GM23338 (cell line): ENCODE measurements around the gene ADPRHL1.

Source experiments
- CTCF ChIP-seq, 2 experiments: fragments of 200-600 bp in 1 of 2; sonication (generic) in 1 of 2; conservative IDR thresholded peaks; 2 replicates each; pipeline versions ENCODE4 v1.5.1 to v1.6.1; 2016 to 2017; ENCODE audit warnings: antibody characterized with exemption in 2 of 2, low read depth in 2 of 2, mild to moderate bottlenecking in 2 of 2, moderate library complexity in 1 of 2
- EZH2 ChIP-seq: fragments of 200-600 bp; sonication (generic); IDR thresholded peaks from one replicate; pipeline ENCODE4 v1.8.0; 2017; ENCODE audit warnings: antibody characterized with exemption, mild to moderate bottlenecking, low read depth; ENCODE audit not compliant: unreplicated experiment
- POLR2AphosphoS5 ChIP-seq: IDR thresholded peaks from 2 replicates; pipeline ENCODE4 v1.6.1; 2016; ENCODE audit warnings: antibody characterized with exemption, low read depth
- REST ChIP-seq: IDR thresholded peaks from one replicate; pipeline ENCODE4 v1.6.1; 2018; ENCODE audit warnings: antibody characterized with exemption; ENCODE audit not compliant: unreplicated experiment

DNA sequence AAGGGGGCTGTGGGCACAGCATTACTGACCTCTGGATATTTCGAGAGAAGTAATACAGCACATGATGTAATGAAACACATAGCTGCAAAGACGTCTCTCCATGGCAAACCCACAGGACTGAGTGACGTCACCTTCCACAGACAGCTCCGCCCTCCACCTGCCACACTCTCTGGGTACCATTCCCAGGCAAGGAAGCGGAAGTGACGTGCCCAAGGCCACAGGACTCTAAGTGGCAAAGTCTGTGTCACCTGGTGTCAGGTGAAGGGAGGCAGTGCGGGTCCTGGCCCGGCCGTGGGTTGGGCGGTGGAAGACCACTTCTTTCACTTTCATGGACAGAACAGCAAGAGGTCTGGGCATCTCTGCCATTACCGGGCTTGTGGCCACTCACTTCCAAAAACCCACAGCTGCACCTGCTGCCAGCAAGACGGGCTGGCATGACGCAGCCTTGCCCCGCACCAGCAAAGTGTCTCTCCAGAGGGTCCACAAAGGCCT is 6.8 kb upstream of the ADPRHL1 start:
- TF ChIP-seq CTCF (conservative IDR thresholded peaks at IDR 0.05; ENCODE audit: low read depth in 2 of 2) (no peak), REST (no peak), EZH2 (no peak), POLR2AphosphoS5 (no peak)
